PFSK-1 (cell line): ENCODE results near the gene DMKN.

Experiments used
- FOXP2 ChIP-seq: optimal IDR thresholded peaks from 2 replicates; pipeline ENCODE3; 2011; ENCODE audit warnings: borderline replicate concordance, control low read depth, inconsistent platforms; ENCODE audit not compliant: insufficient read depth; ENCODE audit errors: extremely low read length, extremely low read depth
- POLR2AphosphoS5 ChIP-seq: IDR thresholded peaks from 2 replicates; pipeline ENCODE4 v1.6.1; 2012; ENCODE audit warnings: low read depth, mild to moderate bottlenecking, control low read depth, low read length, moderate library complexity
- REST ChIP-seq, 2 experiments: IDR thresholded peaks; 2 replicates each; pipeline versions ENCODE4 v1.6.1 to v1.8.0; 2011 to 2012; ENCODE audit warnings: low read depth in 2 of 2, low read length in 2 of 2, control low read depth in 1 of 2, inconsistent platforms in 1 of 2, mild to moderate bottlenecking in 1 of 2, moderate library complexity in 1 of 2; ENCODE audit not compliant: insufficient read depth in 1 of 2
- SIN3A ChIP-seq: IDR thresholded peaks from 2 replicates; pipeline ENCODE4 v1.6.1; 2012; ENCODE audit warnings: mild to moderate bottlenecking, low read length, moderate library complexity, borderline replicate concordance; ENCODE audit not compliant: insufficient read depth
- TAF1 ChIP-seq: IDR thresholded peaks from 2 replicates; pipeline ENCODE4 v1.6.1; 2012; ENCODE audit warnings: low read length, control low read depth, borderline replicate concordance; ENCODE audit not compliant: insufficient read depth

DMKN gene

GRCh38 chr19:35486268-35486708, 27.2 kb downstream of the DMKN start:
- TF ChIP-seq FOXP2 (no peak), POLR2AphosphoS5 (no peak), SIN3A (no peak), TAF1 (no peak), REST (IDR thresholded peaks at IDR 0.05; ENCODE audit: insufficient read depth in 1 of 2, low read depth in 2 of 2, low read length in 2 of 2) (no peak)

GRCh38 chr19:35484252-35485036, 29.0 kb downstream of the DMKN start:
- no peak for TF ChIP-seq POLR2AphosphoS5
- no peak for TF ChIP-seq FOXP2
- TF ChIP-seq TAF1, result no peak
- TF ChIP-seq SIN3A, result no peak
- no peak for TF ChIP-seq REST (IDR thresholded peaks at IDR 0.05; ENCODE audit: insufficient read depth in 1 of 2, low read depth in 2 of 2, low read length in 2 of 2)

- TF ChIP-seq REST (IDR thresholded peaks at IDR 0.05; ENCODE audit: insufficient read depth in 1 of 2, low read depth in 2 of 2, low read length in 2 of 2), result no peak
- TF ChIP-seq TAF1, result no peak
- TF ChIP-seq SIN3A, result no peak
- TF ChIP-seq POLR2AphosphoS5, result no peak
- TF ChIP-seq FOXP2, result no peak
Measured at GRCh38 chr19:35483089-35483488, 30.4 kb downstream of the DMKN start.

- TF ChIP-seq FOXP2 (no peak), SIN3A (no peak), POLR2AphosphoS5 (no peak), TAF1 (no peak), REST (IDR thresholded peaks at IDR 0.05; ENCODE audit: insufficient read depth in 1 of 2, low read depth in 2 of 2, low read length in 2 of 2) (no peak)
Measured at GRCh38 chr19:35478794-35479677, 34.4 kb downstream of the DMKN start.
